GM19239 (cell line): ENCODE data around the gene RASGRP4.
A peak's percentile ranks its signal among the peaks of the same experiment; 100 is the strongest.

ENCODE experiments used
- DNase-seq: peaks from one replicate; pipeline ENCODE4 v3.0.0; 2011; ENCODE audit warnings: low spot score; ENCODE audit not compliant: insufficient read length
- FAIRE-seq: peaks from 2 replicates; lab custom pipeline; 2011; peaks lifted over from hg19 to GRCh38; lab: Jason Lieb, UNC

Gene RASGRP4

GRCh38 chr19:38394488-38394887, 31.5 kb downstream of the RASGRP4 start:
- DNase-seq (no peak), FAIRE-seq (no peak)

GRCh38 chr19:38392707-38393308, 33.2 kb downstream of the RASGRP4 start:
- no peak for FAIRE-seq

GRCh38 chr19:38391911-38392464, 34.0 kb downstream of the RASGRP4 start:
- no peak for FAIRE-seq
- no peak for DNase-seq

More at GRCh38 chr19:38392707-38393308, 33.2 kb downstream of the RASGRP4 start:
- no peak for DNase-seq

GRCh38 chr19:38389957-38390924, 35.8 kb downstream of the RASGRP4 start:
- DNase-seq (no peak), FAIRE-seq (no peak)

- no peak for FAIRE-seq
- DNase-seq = no peak
Measured at GRCh38 chr19:38389101-38389925, 36.7 kb downstream of the RASGRP4 start.

GRCh38 chr19:38388349-38389100, 37.5 kb downstream of the RASGRP4 start, which contains the start of gene SPRED3:
Gene SPRED3, plus strand, starts transcription at chr19:38388697. Its CDS starts 1,606 bp downstream, at chr19:38390303.
- no peak for FAIRE-seq
- DNase-seq = no peak

GRCh38 chr19:38387550-38388348, 38.3 kb downstream of the RASGRP4 start, which contains the start of gene GGN:
Gene GGN, minus strand, starts transcription at chr19:38388034. Its CDS starts 773 bp downstream, at chr19:38387261.
- FAIRE-seq = peak; percentile 91

GRCh38 chr19:38386971-38387549, 39.0 kb downstream of the RASGRP4 start:
- DNase-seq (no peak), FAIRE-seq (no peak)

More at GRCh38 chr19:38387550-38388348, 38.3 kb downstream of the RASGRP4 start, which contains the start of gene GGN:
- peak; percentile 93 for DNase-seq

- no peak for DNase-seq
- FAIRE-seq = no peak
Measured at GRCh38 chr19:38386300-38386970, 39.6 kb downstream of the RASGRP4 start.

GRCh38 chr19:38385804-38386257, 40.2 kb downstream of the RASGRP4 start:
- FAIRE-seq = no peak
- DNase-seq = no peak

GRCh38 chr19:38385057-38385803, 40.8 kb downstream of the RASGRP4 start:
- DNase-seq (no peak), FAIRE-seq (no peak)

GRCh38 chr19:38384209-38385027, 41.6 kb downstream of the RASGRP4 start:
- FAIRE-seq (no peak), DNase-seq (no peak)

GRCh38 chr19:38383743-38384142, 42.3 kb downstream of the RASGRP4 start:
- no peak for DNase-seq
- no peak for FAIRE-seq

GRCh38 chr19:38383184-38383583, 42.8 kb downstream of the RASGRP4 start:
- no peak for FAIRE-seq
- no peak for DNase-seq

- DNase-seq (no peak), FAIRE-seq (no peak)
Measured at GRCh38 chr19:38381138-38381537, 44.9 kb downstream of the RASGRP4 start.

GRCh38 chr19:38378866-38379265, 47.2 kb downstream of the RASGRP4 start:
- FAIRE-seq = no peak

More at GRCh38 chr19:38378866-38379265, 47.2 kb downstream of the RASGRP4 start:
- DNase-seq = no peak
